GM18520 (cell line): ENCODE data around the gene CLDN34.

Experiments used
- ATAC-seq: cut with Tn5 transposase; IDR thresholded peaks from one replicate; pipeline ENCODE4 v1.9.1; 2021; ENCODE audit not compliant: unreplicated experiment

CLDN34 gene, protein sequence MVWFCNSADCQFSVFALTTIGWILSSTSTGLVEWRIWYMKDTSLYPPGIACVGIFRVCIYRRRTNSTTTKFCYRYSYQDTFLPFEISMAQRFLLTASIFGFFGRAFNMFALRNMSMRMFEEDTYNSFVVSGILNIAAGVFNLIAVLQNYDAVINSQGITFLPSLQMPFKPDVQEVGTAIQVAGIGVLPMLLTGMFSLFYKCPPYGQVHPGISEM

DNA sequence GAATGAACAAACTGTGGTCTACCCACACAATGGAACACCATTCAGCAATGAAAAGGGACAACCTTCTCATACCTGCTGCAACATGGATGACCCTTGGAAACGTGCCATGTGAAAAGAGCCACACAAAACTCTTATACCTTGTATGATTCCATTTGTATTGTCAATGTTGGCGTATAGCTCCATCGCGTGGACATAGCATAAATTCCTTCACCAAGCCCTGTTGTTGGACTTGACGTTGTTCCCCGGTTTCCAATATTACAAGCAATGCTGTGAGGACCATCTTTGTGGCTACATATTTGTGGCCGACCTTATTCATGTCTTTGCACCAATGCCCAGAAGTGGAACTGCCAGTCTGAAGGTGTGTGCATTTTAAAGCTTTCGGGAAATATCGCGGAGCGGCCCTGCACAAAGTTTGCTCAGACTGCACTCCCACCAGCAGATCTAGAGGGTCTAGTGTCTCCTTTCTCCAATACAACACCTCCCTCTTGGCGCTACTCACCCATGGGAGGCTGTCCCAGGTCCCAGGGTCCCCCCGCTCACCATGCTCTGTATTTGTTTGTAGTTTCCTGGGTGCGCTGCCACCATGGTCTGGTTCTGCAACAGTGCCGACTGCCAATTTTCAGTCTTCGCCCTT lies at the start of gene CLDN34:
Gene CLDN34 (plus strand): TSS at position 584 of the 634 bp plus-strand sequence. CDS start 0 bp downstream, at position 584.
- no peak for ATAC-seq

DNA sequence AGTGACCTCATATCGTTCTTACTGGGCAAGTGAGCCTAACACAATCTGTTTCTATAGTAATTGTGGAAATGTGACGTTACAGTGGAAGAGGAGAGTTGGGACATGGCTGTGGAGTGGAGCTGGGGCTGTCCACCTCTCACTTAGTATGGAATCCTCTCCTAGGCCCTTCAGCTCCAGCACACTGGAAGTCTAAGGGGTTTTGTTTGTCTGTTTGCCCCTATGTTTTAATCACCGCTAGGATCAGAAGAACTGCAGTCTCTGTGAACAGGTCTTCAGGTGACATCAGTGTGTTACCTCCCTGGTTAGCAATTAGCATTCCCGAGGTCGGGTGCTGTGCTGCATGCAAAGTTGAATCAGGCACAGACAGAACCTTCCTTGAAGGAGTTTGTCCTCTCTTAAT lies 49.3 kb upstream of the CLDN34 start:
- no peak for ATAC-seq

DNA sequence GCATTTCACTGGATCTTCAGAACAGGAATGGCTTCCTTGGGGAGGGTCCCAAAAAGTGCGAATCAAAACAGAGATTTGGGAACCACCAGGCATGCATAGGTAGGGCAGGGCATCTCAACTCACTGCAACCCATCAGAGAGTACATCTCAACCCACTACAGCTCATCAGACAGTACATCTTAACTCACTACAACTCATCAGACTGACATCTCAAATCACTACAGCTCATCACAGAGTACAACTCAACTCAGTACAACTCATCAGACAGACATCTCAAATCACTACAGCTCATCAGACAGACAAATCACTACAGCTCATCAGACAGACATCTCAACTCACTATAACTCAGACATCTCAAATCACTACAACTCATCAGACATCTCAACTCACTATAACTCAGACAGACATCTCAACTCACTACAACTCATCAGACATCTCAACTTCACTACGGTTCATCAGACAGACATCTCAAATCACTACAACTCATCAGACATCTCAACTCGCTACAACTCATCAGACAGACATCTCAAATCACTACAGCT lies 47.5 kb upstream of the CLDN34 start:
- ATAC-seq, result no peak

DNA sequence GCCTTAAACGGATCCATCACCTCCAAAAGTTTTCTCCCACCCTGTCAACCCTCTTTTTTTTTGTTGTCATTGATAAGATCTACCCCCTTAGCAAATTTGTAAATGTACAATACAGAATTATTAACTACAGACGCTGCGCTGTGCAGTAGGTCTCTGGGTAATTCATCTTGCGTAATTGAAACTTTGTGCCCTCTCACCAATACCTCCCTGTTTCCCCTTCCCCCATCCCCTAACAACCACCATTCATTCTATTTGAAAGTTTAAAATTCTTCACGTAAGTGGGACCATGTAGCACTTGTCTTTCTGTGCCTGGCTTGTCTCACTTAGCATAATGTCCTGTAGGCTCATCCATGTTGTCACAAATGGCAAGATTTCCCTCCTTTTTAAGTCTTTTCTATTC lies 45.8 kb upstream of the CLDN34 start:
- no peak for ATAC-seq

DNA sequence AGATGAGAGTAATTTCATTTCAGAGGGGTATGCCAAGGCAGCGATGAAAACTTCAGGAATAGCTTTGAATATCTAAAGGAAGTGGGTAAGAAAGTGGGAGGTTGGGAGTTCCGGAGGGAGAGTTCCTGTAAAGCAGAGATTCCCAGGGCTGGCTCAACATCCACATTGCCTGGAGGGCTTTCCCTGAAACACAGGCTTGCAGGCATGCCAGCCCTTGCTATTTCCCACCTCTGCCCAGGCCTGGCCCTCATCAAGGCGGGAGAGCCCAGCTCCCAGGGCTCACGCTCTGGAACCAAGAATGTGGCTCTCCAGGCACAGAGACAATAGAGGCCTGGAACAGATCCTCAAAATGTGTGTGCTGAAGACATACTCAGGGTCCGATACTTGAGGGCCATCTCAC lies 43.8 kb upstream of the CLDN34 start:
- no peak for ATAC-seq

DNA sequence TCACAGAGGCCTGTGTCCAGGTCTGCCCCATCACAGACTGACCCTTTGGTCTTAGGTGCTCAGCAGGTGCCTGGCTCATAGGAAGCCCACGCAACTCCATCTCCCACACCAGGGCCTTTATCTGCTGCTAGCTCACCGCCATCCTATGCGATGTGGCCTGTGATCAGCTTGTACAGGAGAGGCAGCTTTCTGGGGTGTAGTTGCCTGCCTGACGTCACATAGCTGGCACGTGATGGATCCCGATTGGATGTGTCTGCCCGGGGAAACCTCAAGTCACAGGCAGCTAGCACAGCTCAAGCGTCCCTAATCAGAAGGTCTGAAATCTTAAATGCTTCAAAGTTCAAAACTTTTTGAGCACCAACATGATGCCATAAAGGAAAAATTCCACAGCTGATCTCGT lies 41.2 kb upstream of the CLDN34 start:
- no peak for ATAC-seq

DNA sequence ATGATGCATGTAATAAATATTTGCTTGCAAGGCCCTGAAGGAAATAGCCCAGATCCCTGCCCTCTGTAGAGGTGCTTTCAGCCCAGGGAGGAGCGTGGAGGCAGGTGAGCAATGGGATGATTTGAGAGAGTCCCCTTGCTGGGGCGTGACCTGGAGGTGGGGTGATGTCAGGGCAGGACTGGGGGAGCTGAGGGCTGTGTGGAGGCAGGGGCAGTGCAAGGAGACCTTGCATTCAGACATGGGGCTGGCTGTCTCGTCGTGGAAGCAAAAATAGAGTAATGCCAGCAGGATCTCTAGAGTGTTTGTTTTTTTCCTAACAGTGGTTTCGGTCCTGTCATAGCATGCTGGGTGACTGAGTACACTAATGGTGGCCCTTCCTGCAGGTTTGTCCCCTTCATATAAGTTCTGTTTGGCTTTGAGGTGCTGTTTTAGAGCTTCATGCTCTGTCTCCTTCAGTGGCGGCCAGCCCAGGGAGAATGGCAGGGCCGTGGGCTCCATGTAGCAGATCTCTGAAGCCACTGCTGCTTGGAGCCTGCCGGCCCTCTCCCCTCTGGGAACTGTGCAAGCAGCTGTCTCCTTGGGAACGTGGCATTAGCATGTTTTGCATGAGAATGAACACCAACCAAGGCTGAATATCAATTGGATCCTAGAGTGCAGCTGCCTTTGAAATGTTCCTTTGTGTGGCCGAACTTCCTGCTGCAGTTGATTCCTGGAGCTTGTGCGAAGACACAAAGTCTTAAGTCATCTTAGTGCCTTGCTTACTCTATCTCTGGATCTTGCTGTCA lies 39.3 kb upstream of the CLDN34 start:
- no peak for ATAC-seq

DNA sequence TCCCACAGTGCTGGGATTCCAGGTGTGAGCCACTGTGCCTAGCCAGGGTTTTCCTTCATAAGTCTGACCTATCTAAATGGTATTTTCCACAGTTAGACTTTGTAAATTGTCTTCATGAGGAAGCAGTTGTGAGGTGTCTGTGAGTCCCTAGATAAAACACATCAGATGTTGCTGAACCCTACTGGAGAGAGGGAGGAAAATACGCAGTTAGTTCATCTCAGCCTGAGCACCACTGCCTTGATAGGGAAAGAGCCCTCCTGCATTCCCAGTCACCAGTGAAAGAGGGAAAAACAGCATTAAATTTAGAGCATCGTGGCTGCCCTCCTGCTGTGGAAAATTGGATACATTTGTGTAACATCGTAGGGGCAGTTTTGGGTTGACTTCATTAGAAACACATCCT lies 31.7 kb upstream of the CLDN34 start:
- no peak for ATAC-seq

DNA sequence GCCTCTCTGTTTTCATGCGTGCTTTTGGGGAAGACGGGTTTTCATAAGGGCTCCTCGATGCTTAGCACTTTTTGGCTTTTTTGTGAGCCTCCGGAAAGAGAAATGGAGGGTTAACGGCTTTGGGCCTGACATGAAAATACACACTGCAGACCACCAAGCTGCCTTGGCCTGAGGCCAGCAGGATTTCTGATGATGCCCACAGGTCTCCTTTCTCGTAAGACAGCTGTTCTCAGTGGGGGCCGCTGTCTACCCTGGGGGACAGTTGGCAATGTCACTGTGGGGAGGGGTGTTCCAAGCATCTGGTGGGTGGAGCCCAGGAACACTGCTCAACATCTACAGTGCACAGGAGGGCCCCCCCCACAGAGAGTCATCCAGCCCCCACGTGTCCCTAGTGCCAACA lies 29.4 kb upstream of the CLDN34 start:
- ATAC-seq, result no peak

DNA sequence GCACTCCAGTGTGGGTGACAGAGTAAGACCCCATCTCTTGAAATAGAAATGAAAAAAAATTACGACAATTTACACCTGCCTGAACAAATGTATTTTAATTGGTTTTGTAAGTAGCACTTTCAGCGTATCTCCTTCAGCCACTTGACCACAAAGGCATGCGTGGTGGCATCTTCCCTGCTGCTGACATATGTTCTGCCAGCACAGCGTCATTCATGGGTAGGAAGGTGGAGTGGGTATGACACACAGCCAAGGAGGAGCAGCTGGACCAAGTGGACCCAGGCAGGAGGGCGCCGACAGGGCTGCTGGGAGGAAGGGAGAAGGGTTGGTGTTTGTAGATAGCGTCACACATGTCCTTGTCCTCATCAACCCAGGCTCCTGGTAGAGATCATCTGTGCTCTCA lies 28.6 kb upstream of the CLDN34 start:
- no peak for ATAC-seq

DNA sequence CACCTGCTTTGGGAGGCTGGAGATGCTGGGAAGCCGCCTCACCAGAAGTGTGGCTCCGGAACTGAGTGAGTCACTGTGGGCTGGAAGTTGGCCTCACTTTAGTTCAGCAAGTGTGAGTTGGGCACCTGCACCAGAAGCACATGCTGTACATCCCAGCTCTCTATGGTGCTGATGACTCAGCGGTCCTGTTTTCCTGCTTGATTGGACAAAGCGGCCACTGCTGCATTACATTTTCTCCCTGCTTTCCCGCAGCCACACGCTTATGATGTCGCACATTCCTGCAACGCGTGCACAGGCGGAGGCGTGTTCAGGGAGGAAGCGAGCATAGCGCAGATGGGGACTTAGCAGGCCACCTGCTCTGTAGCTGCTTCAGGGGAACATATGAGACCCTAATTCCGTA lies 26.7 kb upstream of the CLDN34 start:
- no peak for ATAC-seq

DNA sequence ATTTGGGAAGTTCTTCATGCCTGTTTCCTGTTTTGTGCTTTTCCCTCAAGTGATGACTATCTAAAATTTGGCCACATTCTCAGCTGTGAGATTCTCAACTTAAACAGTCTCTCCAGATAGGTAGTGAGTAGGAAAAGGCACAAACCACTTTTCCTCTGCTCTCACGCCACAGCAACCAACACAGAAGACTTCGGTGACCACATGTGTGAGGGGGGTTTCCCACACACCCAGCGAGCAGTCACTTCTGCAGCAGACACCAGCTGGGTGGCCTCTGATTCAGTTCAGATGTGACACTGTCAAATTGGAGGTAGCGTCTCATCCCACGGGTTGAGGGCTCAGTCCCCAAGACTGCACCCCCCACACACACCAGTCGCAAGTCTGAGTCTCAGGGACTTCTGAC lies 25.1 kb upstream of the CLDN34 start:
- peak; percentile 90 for ATAC-seq

DNA sequence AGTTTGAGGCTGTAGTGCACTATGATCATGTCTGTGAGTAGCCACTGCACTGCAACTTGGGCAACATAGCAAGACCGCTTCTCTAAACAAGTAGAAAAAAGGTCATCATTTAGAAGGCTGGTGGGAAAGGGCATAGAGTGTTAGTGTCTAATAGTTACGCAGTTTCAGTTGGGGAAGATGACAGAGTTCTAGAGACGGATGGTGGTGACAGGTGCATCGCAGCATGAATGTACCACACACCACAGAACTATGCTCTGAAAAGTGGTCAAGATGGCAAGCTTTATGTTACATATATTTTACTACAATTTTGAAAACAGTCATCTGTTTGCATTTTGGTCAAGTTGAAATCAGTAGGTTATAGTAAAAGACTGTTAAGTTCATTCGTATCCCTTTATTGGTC lies 23.7 kb upstream of the CLDN34 start:
- ATAC-seq, result no peak

DNA sequence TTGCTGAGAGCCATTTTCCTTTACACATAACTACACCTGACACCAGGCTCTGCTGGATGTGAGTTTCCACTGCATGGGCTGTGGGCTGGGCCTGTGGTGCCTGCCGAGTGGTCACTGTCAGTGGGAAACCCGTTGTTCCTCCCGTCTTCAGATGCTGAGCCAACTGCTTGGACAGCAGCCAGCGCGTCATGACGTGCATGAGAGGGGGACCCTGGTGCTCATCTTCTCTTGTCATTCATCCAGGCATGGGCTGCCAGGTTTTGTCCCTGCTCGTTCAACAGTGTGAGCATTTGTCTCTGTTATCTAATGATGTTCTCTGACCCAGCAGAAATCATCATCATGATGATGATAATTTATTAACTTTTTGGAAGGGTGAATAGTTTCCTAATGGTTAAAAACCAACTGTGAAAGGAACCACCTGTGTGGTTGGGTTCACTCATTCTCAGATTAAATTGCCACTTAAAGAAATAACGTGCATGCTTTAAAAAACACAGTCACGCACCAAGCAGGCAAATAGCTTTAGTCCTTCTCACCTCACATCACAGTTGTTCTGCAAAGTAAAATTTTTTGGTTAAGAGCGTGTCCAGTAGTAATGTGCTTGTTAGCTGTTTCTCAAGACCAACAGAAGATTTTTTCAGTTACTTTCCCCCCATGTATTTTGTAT lies 19.9 kb upstream of the CLDN34 start:
- no peak for ATAC-seq

DNA sequence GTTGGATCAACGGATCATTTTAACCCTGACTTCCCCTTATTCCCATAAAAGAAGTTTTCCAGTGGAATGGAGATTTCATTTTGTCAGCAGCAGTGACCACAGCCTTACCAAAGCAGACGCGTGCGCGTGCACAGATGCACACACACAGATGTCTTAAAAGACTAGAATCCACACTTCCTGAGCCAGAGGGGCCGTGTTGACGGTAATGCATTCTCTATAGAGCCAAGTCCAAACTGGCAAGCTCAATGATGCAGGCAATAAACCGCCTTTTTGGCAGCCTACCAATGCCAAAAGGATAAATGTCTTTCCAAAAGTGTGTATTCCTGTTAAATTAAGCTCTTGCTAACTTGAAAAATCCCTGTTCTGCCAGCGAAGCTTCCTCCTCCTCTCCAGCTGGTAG lies 18.8 kb upstream of the CLDN34 start:
- no peak for ATAC-seq

DNA sequence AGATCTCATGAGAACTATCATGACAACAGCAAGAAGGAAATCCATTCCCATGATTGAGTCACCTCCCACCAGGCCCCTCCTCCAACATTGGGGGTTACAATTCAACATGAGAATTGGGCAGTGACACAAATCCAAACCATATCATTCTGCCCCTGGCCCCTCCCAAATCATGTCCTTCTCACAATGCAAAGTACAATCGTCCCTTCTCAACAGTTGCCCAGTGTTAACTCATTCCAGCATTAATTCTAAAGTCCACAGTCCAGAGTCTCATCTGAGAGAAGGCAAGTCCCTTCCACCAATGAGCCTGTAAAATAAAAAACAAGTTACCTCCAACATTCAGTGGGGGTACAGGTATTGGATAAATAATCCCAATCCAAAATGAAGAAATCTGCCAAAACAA lies 14.9 kb upstream of the CLDN34 start:
- no peak for ATAC-seq

DNA sequence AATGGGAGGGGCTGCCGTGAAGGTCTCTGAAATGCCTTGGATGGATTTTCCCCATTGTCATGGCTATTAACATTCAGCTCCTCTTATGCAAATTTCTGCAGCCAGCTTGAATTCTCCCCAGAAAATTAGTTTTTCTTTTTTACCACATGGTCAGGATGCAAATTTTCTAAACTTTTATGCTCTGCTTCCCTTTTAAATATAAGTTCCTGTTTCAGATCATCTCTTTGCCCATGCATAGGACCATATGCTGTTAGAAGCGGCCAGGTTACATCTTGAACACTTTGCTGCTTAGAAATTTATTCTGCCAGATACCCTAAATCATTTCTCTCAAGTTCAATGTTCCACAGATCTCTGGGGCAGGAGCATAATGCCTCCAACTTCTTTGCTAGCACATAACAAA lies 13.8 kb upstream of the CLDN34 start:
- ATAC-seq, result no peak

DNA sequence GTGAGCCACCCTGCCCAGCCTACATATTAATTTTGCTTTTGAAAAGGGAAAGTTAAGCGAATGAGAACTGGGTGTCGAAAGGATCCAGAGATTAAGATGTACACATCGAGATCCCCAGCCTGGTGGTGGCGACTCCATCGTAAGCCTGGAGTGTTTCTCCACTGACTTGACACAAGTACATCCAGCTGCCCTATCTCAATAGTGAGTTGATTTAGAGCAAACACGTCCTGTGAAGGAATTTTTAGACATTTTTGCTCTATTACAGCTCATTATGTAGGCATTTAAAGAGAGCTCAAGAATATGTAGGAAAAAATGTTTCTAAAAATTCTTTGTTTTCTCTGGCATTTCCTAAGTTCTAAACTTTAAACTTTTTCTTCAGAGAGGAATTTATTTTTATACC lies 11.7 kb upstream of the CLDN34 start:
- no peak for ATAC-seq

DNA sequence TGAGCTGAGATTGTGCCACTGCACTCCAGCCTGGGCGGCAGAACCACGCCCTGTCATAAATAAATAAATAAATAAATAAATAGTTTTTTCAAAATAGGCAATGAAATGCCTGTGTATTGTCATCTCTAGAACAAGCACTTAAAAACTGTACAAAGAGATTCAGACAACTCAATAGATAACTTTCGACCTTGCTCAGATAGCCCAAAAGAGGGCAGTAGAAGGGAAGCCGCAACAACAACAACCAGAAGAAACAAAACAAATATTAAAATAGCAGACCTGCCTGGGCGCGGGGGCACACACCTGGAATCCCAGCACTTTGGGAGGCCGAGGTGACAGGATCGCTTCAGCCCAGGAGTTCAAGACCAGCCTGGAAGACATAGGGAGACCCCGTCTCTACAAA lies 9.4 kb upstream of the CLDN34 start:
- no peak for ATAC-seq

DNA sequence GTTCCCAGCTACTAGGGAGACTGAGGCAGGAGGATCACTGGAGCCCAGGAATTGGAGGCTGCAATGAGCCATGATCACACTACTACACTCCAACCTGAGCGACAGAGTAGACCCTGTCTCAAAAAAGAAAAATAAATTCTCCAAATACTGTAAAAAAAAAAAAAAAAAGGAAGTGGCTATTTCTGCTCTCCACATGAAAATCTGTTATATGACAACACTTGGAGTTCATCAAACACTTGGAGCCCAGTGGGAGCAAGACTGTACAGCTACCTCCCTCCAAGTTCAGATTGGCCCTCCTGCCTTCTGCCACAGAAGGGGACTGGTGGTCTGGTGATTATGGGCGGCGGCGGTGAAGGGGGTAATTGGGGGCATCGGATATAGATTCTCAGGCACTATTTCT lies 9.0 kb upstream of the CLDN34 start:
- no peak for ATAC-seq

DNA sequence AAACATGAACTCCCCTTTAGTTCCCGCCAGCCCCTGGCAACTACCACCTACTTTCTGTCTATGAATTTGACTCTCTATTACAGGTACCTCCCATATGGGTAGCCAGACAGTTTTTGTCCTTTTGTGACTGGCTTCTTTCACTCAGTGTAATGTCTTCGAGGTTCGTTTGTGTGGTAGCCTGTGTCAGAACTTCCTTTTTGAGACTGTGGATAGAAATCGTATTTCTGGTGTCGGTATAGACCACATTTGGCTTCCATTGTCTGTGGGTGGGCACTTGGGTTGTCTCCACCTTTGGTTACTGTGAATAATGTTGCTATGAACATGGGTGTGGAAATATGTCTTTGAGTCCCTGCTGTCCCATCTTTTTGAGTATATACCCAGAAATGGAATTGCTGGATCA lies 5.4 kb upstream of the CLDN34 start:
- no peak for ATAC-seq

DNA sequence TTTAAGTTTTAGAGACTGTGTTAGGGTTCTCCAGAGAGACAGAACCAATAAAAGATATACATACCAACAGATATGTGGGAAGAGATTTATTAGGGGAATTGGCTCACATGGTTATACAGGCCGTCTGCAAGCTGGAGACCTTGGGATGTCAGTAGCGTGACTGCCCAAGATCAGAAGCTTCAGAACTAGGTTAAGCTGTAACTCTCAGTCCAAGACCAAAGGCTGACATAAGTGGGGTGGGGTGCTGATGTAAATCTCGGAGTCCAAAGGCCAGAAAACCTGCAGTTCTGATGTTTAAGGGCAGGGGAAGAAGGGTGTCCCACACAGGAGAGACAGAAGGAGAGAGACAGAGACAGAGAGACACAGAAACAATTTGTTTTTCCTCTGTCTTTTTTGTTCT lies 10.5 kb downstream of the CLDN34 start:
- no peak for ATAC-seq
